AG08395 (cell line): Measurements from ENCODE around the gene SPOCK3.
A peak's percentile ranks its signal among the peaks of the same experiment; 100 is the strongest.
"Not testable (repeated sequence)": the region's sequence is repeated elsewhere in the genome, so short reads cannot be mapped to it uniquely, and the experiment has no call there.

Experiments
- DNase-seq: peaks from one replicate; pipeline ENCODE4 v3.0.0; 2012; ENCODE audit warnings: mixed read lengths, low spot score

Gene SPOCK3

GRCh38 chr4:166957451-166957850 is 276.8 kb downstream of the SPOCK3 start:
- DNase-seq = no peak

GRCh38 chr4:166956484-166956883 is 277.8 kb downstream of the SPOCK3 start:
- DNase-seq = no peak

- DNase-seq = no peak
Measured at GRCh38 chr4:166941629-166942028, 292.7 kb downstream of the SPOCK3 start.

GRCh38 chr4:166930464-166930863 is 303.8 kb downstream of the SPOCK3 start:
- DNase-seq = no peak

- DNase-seq = no peak
Measured at GRCh38 chr4:166924424-166924823, 309.9 kb downstream of the SPOCK3 start.

GRCh38 chr4:166913926-166914325 is 320.4 kb downstream of the SPOCK3 start:
- DNase-seq = no peak

GRCh38 chr4:166903408-166903807 is 330.9 kb downstream of the SPOCK3 start:
- no peak for DNase-seq

GRCh38 chr4:166902941-166903340 is 331.4 kb downstream of the SPOCK3 start:
- peak; percentile 2 for DNase-seq

GRCh38 chr4:166896254-166896653 is 338.0 kb downstream of the SPOCK3 start:
- DNase-seq = no peak

GRCh38 chr4:166895771-166896170 is 338.5 kb downstream of the SPOCK3 start:
- no peak for DNase-seq

- DNase-seq = no peak
Measured at GRCh38 chr4:166887457-166887856, 346.8 kb downstream of the SPOCK3 start.

GRCh38 chr4:166886718-166887117 is 347.6 kb downstream of the SPOCK3 start:
- no peak for DNase-seq

GRCh38 chr4:166882221-166882620 is 352.1 kb downstream of the SPOCK3 start:
- no peak for DNase-seq

GRCh38 chr4:166875821-166876220 is 358.5 kb downstream of the SPOCK3 start:
- DNase-seq = no peak

GRCh38 chr4:166862032-166862431 is 372.3 kb downstream of the SPOCK3 start:
- no peak for DNase-seq

- not testable (repeated sequence) for DNase-seq
Measured at GRCh38 chr4:166850398-166850797, 383.9 kb downstream of the SPOCK3 start.

- DNase-seq = no peak
Measured at GRCh38 chr4:166846939-166847338, 387.4 kb downstream of the SPOCK3 start.

- no peak for DNase-seq
Measured at GRCh38 chr4:166842795-166843261, 391.5 kb downstream of the SPOCK3 start.

GRCh38 chr4:166839615-166840251 is 394.6 kb downstream of the SPOCK3 start:
- DNase-seq = no peak

GRCh38 chr4:166838975-166839614 is 395.2 kb downstream of the SPOCK3 start:
- no peak for DNase-seq

- no peak for DNase-seq
Measured at GRCh38 chr4:166836865-166837264, 397.4 kb downstream of the SPOCK3 start.

- no peak for DNase-seq
Measured at GRCh38 chr4:166827629-166828028, 406.7 kb downstream of the SPOCK3 start.

- DNase-seq = no peak
Measured at GRCh38 chr4:166827167-166827566, 407.1 kb downstream of the SPOCK3 start.

- DNase-seq = no peak
Measured at GRCh38 chr4:166823848-166824247, 410.4 kb downstream of the SPOCK3 start.
